CD14-positive monocyte (primary cell): ENCODE results near the gene OR56B4. TPM values are rescaled to one million over a fixed set of nuclear protein-coding genes. Genes with fewer than 3 reads are reported as not detected.

Source experiments
- DNase-seq, 3 donors: peaks; one replicate each; pipeline ENCODE4 v3.0.0-alpha.2; 2011 to 2022
- H2AFZ ChIP-seq: 2 replicates; pipeline ENCODE4 v1.6.0; 2012; ENCODE audit warnings: mild to moderate bottlenecking, low read depth, low read length, inconsistent platforms; ENCODE audit not compliant: insufficient read depth, poor library complexity, severe bottlenecking
- H3K27ac ChIP-seq, 2 donors: 1 replicate in 1 of 2; 2 replicates in 1 of 2; pipeline ENCODE4 v1.5.1; 2012 to 2013; ENCODE audit warnings: low read length in 2 of 2, control low read depth in 1 of 2, inconsistent platforms in 1 of 2, low read depth in 1 of 2, mild to moderate bottlenecking in 1 of 2
- H3K27me3 ChIP-seq, 2 donors: one replicate each; pipeline versions ENCODE4 v1.6.0 to v1.6.1; 2011 to 2013; ENCODE audit warnings: low read length in 2 of 2; ENCODE audit not compliant: control insufficient read depth in 2 of 2, insufficient read depth in 2 of 2
- H3K36me3 ChIP-seq, 2 donors: replicated peaks in 1 of 2; 1 replicate in 1 of 2; 2 replicates in 1 of 2; pipeline versions ENCODE4 v1.5.1 to v1.6.1; 2012 to 2013; ENCODE audit warnings: low read length in 2 of 2, control low read depth in 1 of 2, inconsistent platforms in 1 of 2, mild to moderate bottlenecking in 1 of 2; ENCODE audit not compliant: insufficient read depth in 2 of 2, control insufficient read depth in 1 of 2
- H3K4me1 ChIP-seq, 2 donors: 1 replicate in 1 of 2; 2 replicates in 1 of 2; pipeline versions ENCODE4 v1.5.1 to v1.6.1; 2012 to 2013; ENCODE audit warnings: low read length in 2 of 2, control low read depth in 1 of 2, inconsistent platforms in 1 of 2, mild to moderate bottlenecking in 1 of 2, moderate library complexity in 1 of 2; ENCODE audit not compliant: insufficient read depth in 2 of 2, control insufficient read depth in 1 of 2
- H3K4me2 ChIP-seq: replicated peaks from 2 replicates; pipeline ENCODE3; 2012; ENCODE audit warnings: low read length, moderate library complexity, mild to moderate bottlenecking; ENCODE audit not compliant: poor library complexity, severe bottlenecking; ENCODE audit errors: extremely low read depth
- H3K4me3 ChIP-seq, 3 experiments: fragments of 200-600 bp in 1 of 3; sonication (generic) in 1 of 3; replicated peaks in 1 of 3; 1 replicate in 2 of 3; 2 replicates in 1 of 3; pipeline ENCODE4 v1.5.1; 2011 to 2013; ENCODE audit warnings: low read length in 3 of 3, mild to moderate bottlenecking in 3 of 3, control low read depth in 2 of 3, low read depth in 2 of 3, inconsistent platforms in 1 of 3, moderate library complexity in 1 of 3
- H3K79me2 ChIP-seq: 2 replicates; pipeline ENCODE4 v1.6.0; 2012; ENCODE audit warnings: mild to moderate bottlenecking, control low read depth, inconsistent platforms, low read length, moderate library complexity; ENCODE audit not compliant: insufficient read depth
- H3K9ac ChIP-seq: 2 replicates; pipeline ENCODE4 v1.6.0; 2017; ENCODE audit warnings: low read length, mild to moderate bottlenecking; ENCODE audit not compliant: insufficient read depth, poor library complexity, severe bottlenecking
- H3K9me3 ChIP-seq, 2 donors: replicated peaks in 1 of 2; 1 replicate in 1 of 2; 2 replicates in 1 of 2; pipeline versions ENCODE4 v1.5.1 to v1.6.1; 2012 to 2013; ENCODE audit warnings: low read length in 2 of 2, control low read depth in 1 of 2; ENCODE audit not compliant: control insufficient read depth in 1 of 2, insufficient read depth in 1 of 2
- H4K20me1 ChIP-seq: 2 replicates; pipeline ENCODE4 v1.6.0; 2012; ENCODE audit warnings: mild to moderate bottlenecking, low read length, control low read depth, moderate library complexity; ENCODE audit not compliant: insufficient read depth
- H3K27ac Mint-ChIP-seq, 7 donors: one replicate each; pipeline ENCODE4 v1.8.0; 2020; ENCODE audit warnings: mild to moderate bottlenecking in 7 of 7, mixed read lengths in 7 of 7, moderate library complexity in 6 of 7, inconsistent platforms in 2 of 7
- H3K27me3 Mint-ChIP-seq, 3 donors: one replicate each; pipeline ENCODE4 v1.8.0; 2021 to 2022; ENCODE audit warnings: low read depth in 3 of 3, mild to moderate bottlenecking in 3 of 3, mixed read lengths in 3 of 3, moderate library complexity in 3 of 3, inconsistent platforms in 1 of 3
- H3K36me3 Mint-ChIP-seq, 2 donors: one replicate each; pipeline ENCODE4 v1.8.0; 2020; ENCODE audit warnings: mixed read lengths in 2 of 2, inconsistent platforms in 1 of 2, mild to moderate bottlenecking in 1 of 2
- H3K4me1 Mint-ChIP-seq: one replicate; pipeline ENCODE4 v1.8.0; 2020; ENCODE audit warnings: mild to moderate bottlenecking, mixed read lengths
- H3K4me3 Mint-ChIP-seq, 2 donors: one replicate each; pipeline ENCODE4 v1.8.0; 2020; ENCODE audit warnings: mild to moderate bottlenecking in 2 of 2, mixed read lengths in 2 of 2, moderate library complexity in 1 of 2
- H3K9me3 Mint-ChIP-seq, 7 donors: one replicate each; pipeline ENCODE4 v1.8.0; 2020 to 2022; ENCODE audit warnings: mixed read lengths in 7 of 7, mild to moderate bottlenecking in 6 of 7, moderate library complexity in 6 of 7, inconsistent platforms in 2 of 7
- CTCF ChIP-seq: fragments of 200-600 bp; IDR thresholded peaks from one replicate; pipeline ENCODE4 v1.8.0; 2022; ENCODE audit warnings: antibody characterized with exemption, mild to moderate bottlenecking
- WGBS: methylation state at CpG from one replicate; pipeline ENCODE4 v1.1.5; 2013; ENCODE audit warnings: missing lambda C conversion rate; ENCODE audit not compliant: insufficient coverage; 5-methylcytosine and 5-hydroxymethylcytosine counted together
- intact Hi-C, 2 donors: fragments of 100-400 bp; cut with micrococcal nuclease; formaldehyde crosslinking; loops; one replicate each; pipeline versions ENCODE4 v1.15.0 to v1.15.1; 2023
- polyA plus RNA-seq, 3 donors: library from polyadenylated mRNA; depleted of rRNA in 1 of 3; unstranded in 2 of 3; stranded (reverse) in 1 of 3; fragments of 300-500 nt in 2 of 3; fragments of >200 nt in 1 of 3; fragmentation: Illumina TruSeq in 2 of 3; gene quantifications; 1 replicate in 2 of 3; 2 replicates in 1 of 3; pipeline ENCODE4 v1.2.3, GENCODE V29; 2012 to 2021

OR56B4 gene
- polyA plus RNA-seq, 3 donors, result not detected

- Mint-ChIP-seq H3K9me3 (peaks cover 2 to 8% (median 5%) of the 10 kb centered on the region in 7 donors), H3K4me3 (no peak overlapping the region), H3K36me3 (peaks cover 0 to 2% of the 10 kb centered on the region in 2 donors), H3K27me3 (peaks cover 0 to 3% (median 3%) of the 10 kb centered on the region in 3 donors), H3K4me1 (peaks cover 7% of the 10 kb centered on the region), H3K27ac (no peak overlapping the region)
- no peak for DNase-seq
- intact Hi-C loops, result no loop called here
- no peak overlapping the region for H3K27ac ChIP-seq
- no CpG with 5 or more reads among the region's 1 CpG for WGBS
- no peaks in the 10 kb centered on the region for H3K36me3 ChIP-seq
- no peak overlapping the region for H2AFZ ChIP-seq
- no peak overlapping the region for H3K4me3 ChIP-seq
- no peak overlapping the region for H3K4me2 ChIP-seq
- H3K9ac ChIP-seq, result no peak overlapping the region
- H3K4me1 ChIP-seq, result no peaks in the 10 kb centered on the region
- H4K20me1 ChIP-seq, result no peaks in the 10 kb centered on the region
- no peak for TF ChIP-seq CTCF
- H3K9me3 ChIP-seq, result no peaks in the 10 kb centered on the region
- no peaks in the 10 kb centered on the region for H3K79me2 ChIP-seq
- H3K27me3 ChIP-seq, result no peaks in the 10 kb centered on the region
These were observed 43.6 kb downstream of the OR56B4 start for GRCh38 chr11:6151117-6151516.

DNA sequence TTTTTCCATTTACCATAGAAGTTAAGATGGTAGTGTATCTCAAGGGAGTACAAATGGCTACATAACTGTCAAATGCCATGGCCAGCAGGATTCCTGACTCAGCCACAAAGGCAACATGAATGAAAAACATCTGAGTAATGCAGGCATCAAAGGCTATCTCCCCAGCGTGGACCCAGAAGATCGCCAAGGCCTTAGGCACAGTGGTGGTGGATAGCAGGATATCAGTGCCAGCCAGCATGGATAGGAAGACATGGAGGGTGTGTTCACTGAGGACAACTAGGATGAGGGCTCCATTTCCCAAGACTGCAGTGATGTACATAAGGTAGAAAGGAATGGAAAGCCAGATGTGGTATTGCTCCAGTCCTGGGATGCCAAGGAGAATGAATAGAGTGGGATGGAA is 44.6 kb downstream of the OR56B4 start:
- no peak overlapping the region for H3K4me3 Mint-ChIP-seq
- H3K27ac ChIP-seq, result no peak overlapping the region
- no peak overlapping the region for H2AFZ ChIP-seq
- peaks cover 5 to 6% of the 10 kb centered on the region in 2 donors for H3K4me1 ChIP-seq
- H3K4me1 Mint-ChIP-seq, result peaks cover 16% of the 10 kb centered on the region
- H3K4me2 ChIP-seq, result no peak overlapping the region
- peaks cover 0 to 3% (median 3%) of the 10 kb centered on the region in 3 donors for H3K27me3 Mint-ChIP-seq
- intact Hi-C loops, result no loop called here
- H3K4me3 ChIP-seq, result no peak overlapping the region
- DNase-seq, result no peak
- TF ChIP-seq CTCF, result no peak
- H3K9me3 Mint-ChIP-seq, result peaks cover 2 to 13% (median 7%) of the 10 kb centered on the region in 7 donors
- no peaks in the 10 kb centered on the region for H3K79me2 ChIP-seq
- H3K9me3 ChIP-seq, result peaks cover 0 to 5% of the 10 kb centered on the region in 2 donors
- peak overlapping the region in 1 of 7 donors; percentile 2 for H3K27ac Mint-ChIP-seq
- 89% methylated on average over 2 of the region's 2 CpGs for WGBS
- H3K36me3 Mint-ChIP-seq, result peaks cover 0 to 2% of the 10 kb centered on the region in 2 donors
- no peaks in the 10 kb centered on the region for H3K36me3 ChIP-seq
- H4K20me1 ChIP-seq, result no peaks in the 10 kb centered on the region
- H3K9ac ChIP-seq, result no peak overlapping the region
- H3K27me3 ChIP-seq, result no peaks in the 10 kb centered on the region
